B cell (primary cell): ENCODE measurements around the gene MMGT1. TPM values are rescaled to one million over a fixed set of nuclear protein-coding genes. Genes with fewer than 3 reads are reported as not detected.

ENCODE experiments used
- ATAC-seq: fragments of 200-7000 bp; cut with Tn5 transposase; one replicate; pipeline ENCODE4 v1.10.0; 2021; ENCODE audit warnings: low read depth, mild to moderate bottlenecking, moderate number of reproducible peaks, moderate library complexity
- CTCF ChIA-PET: fragments of 350-600 bp; sonication (Branson Sonifier 250); formaldehyde crosslinking; loops from one replicate; lab custom pipeline; 2021; ENCODE audit warnings: antibody characterized with exemption, inconsistent platforms; lab: Charles Lee
- POLR2A ChIA-PET: fragments of 350-600 bp; sonication (Branson Sonifier 250); formaldehyde crosslinking; loops from one replicate; lab custom pipeline; 2021; ENCODE audit warnings: antibody characterized with exemption; lab: Charles Lee
- DNase-seq: peaks from one replicate; pipeline ENCODE4 v3.0.0; 2013
- H2AFZ ChIP-seq: 2 replicates; pipeline ENCODE4 v1.6.1; 2012; ENCODE audit warnings: mild to moderate bottlenecking, low read depth, low read length; ENCODE audit not compliant: insufficient read depth, poor library complexity, severe bottlenecking
- H3K27ac ChIP-seq, 2 donors: 1 replicate in 1 of 2; 2 replicates in 1 of 2; pipeline ENCODE4 v1.5.1; 2012 to 2013; ENCODE audit warnings: low read length in 2 of 2, mild to moderate bottlenecking in 2 of 2, moderate library complexity in 1 of 2
- H3K27me3 ChIP-seq, 4 experiments: fragments of 200-600 bp in 1 of 4; sonication (generic) in 1 of 4; replicated peaks in 1 of 4; 1 replicate in 2 of 4; 2 replicates in 2 of 4; pipeline versions ENCODE4 v1.6.1 to v1.7.0; 2013 to 2016; ENCODE audit warnings: low read length in 3 of 4, mild to moderate bottlenecking in 2 of 4, mixed read lengths in 1 of 4, moderate library complexity in 1 of 4; ENCODE audit not compliant: insufficient read depth in 4 of 4, control insufficient read depth in 3 of 4; ENCODE audit errors: control extremely low read depth in 1 of 4
- H3K36me3 ChIP-seq, 2 experiments: replicated peaks in 1 of 2; 1 replicate in 1 of 2; 2 replicates in 1 of 2; pipeline versions ENCODE4 v1.6.1 to v1.7.1; 2013; ENCODE audit warnings: low read length in 1 of 2; ENCODE audit not compliant: insufficient read depth in 2 of 2, control insufficient read depth in 1 of 2; ENCODE audit errors: control extremely low read depth in 1 of 2, extremely low read depth in 1 of 2
- H3K4me1 ChIP-seq, 2 donors: fragments of 200-600 bp in 1 of 2; sonication (generic) in 1 of 2; 1 replicate in 1 of 2; 2 replicates in 1 of 2; pipeline versions ENCODE4 v1.5.1 to v1.6.1; 2013 to 2017; ENCODE audit warnings: low read length in 2 of 2; ENCODE audit not compliant: control insufficient read depth in 2 of 2, insufficient read depth in 2 of 2
- H3K4me2 ChIP-seq: replicated peaks from 2 replicates; pipeline ENCODE3; 2012; ENCODE audit warnings: mild to moderate bottlenecking, low read depth, low read length; ENCODE audit not compliant: poor library complexity, severe bottlenecking
- H3K4me3 ChIP-seq, 5 experiments: fragments of 200-600 bp in 1 of 5; sonication (generic) in 1 of 5; 1 replicate in 3 of 5; 2 replicates in 2 of 5; pipeline versions ENCODE4 v1.5.1 to v1.7.0; 2011 to 2016; ENCODE audit warnings: low read length in 4 of 5, mild to moderate bottlenecking in 4 of 5, low read depth in 2 of 5, control low read depth in 1 of 5, moderate library complexity in 1 of 5; ENCODE audit not compliant: insufficient read depth in 1 of 5; ENCODE audit errors: control extremely low read depth in 1 of 5, extremely low read depth in 1 of 5
- H3K79me2 ChIP-seq: fragments of 200-600 bp; sonication (generic); one replicate; pipeline ENCODE4 v1.6.0; 2016; ENCODE audit warnings: low read length; ENCODE audit not compliant: control insufficient read depth, insufficient read depth
- H3K9ac ChIP-seq: fragments of 200-600 bp; sonication (generic); 2 replicates; pipeline ENCODE4 v1.6.1; 2017; ENCODE audit warnings: mild to moderate bottlenecking, low read length, moderate library complexity
- H3K9me3 ChIP-seq, 3 donors: one replicate each; pipeline versions ENCODE4 v1.6.1 to v1.7.1; 2013; ENCODE audit warnings: low read length in 2 of 3; ENCODE audit not compliant: control insufficient read depth in 2 of 3, insufficient read depth in 1 of 3; ENCODE audit errors: control extremely low read depth in 1 of 3
- H4K20me1 ChIP-seq: 2 replicates; pipeline ENCODE4 v1.6.0; 2012; ENCODE audit warnings: mild to moderate bottlenecking, low read length; ENCODE audit not compliant: insufficient read depth, control insufficient read depth, poor library complexity, severe bottlenecking
- H3K27ac Mint-ChIP-seq: one replicate; pipeline ENCODE4 v1.8.0; 2021; ENCODE audit warnings: mixed read lengths
- H3K27me3 Mint-ChIP-seq: one replicate; pipeline ENCODE4 v1.8.0; 2021; ENCODE audit warnings: mixed read lengths
- H3K4me1 Mint-ChIP-seq: one replicate; pipeline ENCODE4 v1.8.0; 2021; ENCODE audit warnings: mixed read lengths
- H3K4me3 Mint-ChIP-seq: one replicate; pipeline ENCODE4 v1.8.0; 2021; ENCODE audit warnings: mixed read lengths
- H3K9me3 Mint-ChIP-seq: one replicate; pipeline ENCODE4 v1.8.0; 2022; ENCODE audit warnings: mixed read lengths; ENCODE audit not compliant: insufficient read depth
- EZH2 ChIP-seq: IDR thresholded peaks from 2 replicates; pipeline ENCODE4 v1.6.1; 2012; ENCODE audit warnings: borderline replicate concordance, low read depth, mild to moderate bottlenecking, moderate library complexity, low read length; ENCODE audit not compliant: insufficient read depth, poor library complexity, severe bottlenecking
- whole genome bisulfite sequencing: methylation state at CpG from one replicate; pipeline ENCODE4 v1.1.5; 2013; ENCODE audit warnings: missing lambda C conversion rate; ENCODE audit not compliant: insufficient coverage; 5-methylcytosine and 5-hydroxymethylcytosine counted together
- intact Hi-C: fragments of 100-400 bp; cut with micrococcal nuclease; formaldehyde crosslinking; loops from one replicate; pipeline ENCODE4 v1.10.0; 2022
- polyA plus RNA-seq: library from polyadenylated mRNA; depleted of rRNA; stranded (reverse); fragments of >200 nt; gene quantifications from 2 replicates; pipeline ENCODE4 v1.2.3, GENCODE V29; 2012
- total RNA-seq, 2 donors: library from RNA; stranded (reverse); fragments of 120-200 nt in 1 of 2; gene quantifications; 1 replicate in 1 of 2; 2 replicates in 1 of 2; pipeline versions ENCODE4 v1.2.3 to v1.2.4, GENCODE V29; 2013 to 2022
- TF ChIP-seq, protein P1 (sequence below): fragments of 200-600 bp; IDR thresholded peaks from one replicate; pipeline ENCODE4 v1.8.0; 2022; ENCODE audit warnings: antibody characterized with exemption, mild to moderate bottlenecking

Gene MMGT1
- total and polyA plus RNA-seq, 2 donors (not counting 1 experiment from before 2014, with no cell fraction given) = 7.9 to 25.1 TPM

DNA sequence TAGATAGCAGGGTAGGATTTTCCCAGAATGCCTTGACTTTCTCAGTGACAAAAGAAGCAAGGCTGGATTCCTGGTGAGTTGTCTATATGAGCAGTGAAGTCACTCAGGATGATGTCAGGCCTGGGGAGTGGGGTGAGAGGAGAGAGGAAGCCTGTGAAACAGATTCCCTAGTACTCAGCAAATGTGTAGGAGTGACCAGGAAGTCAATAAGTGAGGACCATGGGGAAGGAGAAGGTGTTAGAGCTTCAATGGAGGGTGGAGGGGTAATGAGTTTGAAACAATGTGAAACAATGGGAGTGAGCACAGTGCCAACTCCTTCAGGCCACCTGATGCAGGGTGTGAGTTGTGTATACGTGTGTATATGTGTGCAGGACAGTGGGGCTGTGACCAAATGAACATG lies 9.1 kb upstream of the MMGT1 start:
- Histone ChIP-seq H2AFZ (peak overlapping the region; percentile 85), H3K9ac (no peak overlapping the region), H3K4me2 (peak overlapping the region; percentile 80), H3K27ac (no peak overlapping the region), H3K4me3 (no peak overlapping the region), H3K9me3 (no peaks in the 10 kb centered on the region), H3K79me2 (peaks cover 5% of the 10 kb centered on the region), H3K36me3 (no peaks in the 10 kb centered on the region), H4K20me1 (no peaks in the 10 kb centered on the region), H3K4me1 (peaks cover 23 to 33% of the 10 kb centered on the region in 2 donors), H3K27me3 (no peaks in the 10 kb centered on the region)
- H3K27ac Mint-ChIP-seq = peak overlapping the region; percentile 62
- no CpG with 5 or more reads among the region's 1 CpG for WGBS
- intact Hi-C loops = no loop called here
- DNase-seq = no peak
- no peak for TF ChIP-seq EZH2
- TF ChIP-seq, protein P1, sequence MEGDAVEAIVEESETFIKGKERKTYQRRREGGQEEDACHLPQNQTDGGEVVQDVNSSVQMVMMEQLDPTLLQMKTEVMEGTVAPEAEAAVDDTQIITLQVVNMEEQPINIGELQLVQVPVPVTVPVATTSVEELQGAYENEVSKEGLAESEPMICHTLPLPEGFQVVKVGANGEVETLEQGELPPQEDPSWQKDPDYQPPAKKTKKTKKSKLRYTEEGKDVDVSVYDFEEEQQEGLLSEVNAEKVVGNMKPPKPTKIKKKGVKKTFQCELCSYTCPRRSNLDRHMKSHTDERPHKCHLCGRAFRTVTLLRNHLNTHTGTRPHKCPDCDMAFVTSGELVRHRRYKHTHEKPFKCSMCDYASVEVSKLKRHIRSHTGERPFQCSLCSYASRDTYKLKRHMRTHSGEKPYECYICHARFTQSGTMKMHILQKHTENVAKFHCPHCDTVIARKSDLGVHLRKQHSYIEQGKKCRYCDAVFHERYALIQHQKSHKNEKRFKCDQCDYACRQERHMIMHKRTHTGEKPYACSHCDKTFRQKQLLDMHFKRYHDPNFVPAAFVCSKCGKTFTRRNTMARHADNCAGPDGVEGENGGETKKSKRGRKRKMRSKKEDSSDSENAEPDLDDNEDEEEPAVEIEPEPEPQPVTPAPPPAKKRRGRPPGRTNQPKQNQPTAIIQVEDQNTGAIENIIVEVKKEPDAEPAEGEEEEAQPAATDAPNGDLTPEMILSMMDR = no peak
- ATAC-seq = no peak
- peaks cover 41% of the 10 kb centered on the region for H3K4me1 Mint-ChIP-seq
- H3K9me3 Mint-ChIP-seq = no peaks in the 10 kb centered on the region
- ChIA-PET POLR2A (no interaction called here), CTCF (no interaction called here)
- no peaks in the 10 kb centered on the region for H3K27me3 Mint-ChIP-seq
- peak overlapping the region; percentile 91 for H3K4me3 Mint-ChIP-seq

DNA sequence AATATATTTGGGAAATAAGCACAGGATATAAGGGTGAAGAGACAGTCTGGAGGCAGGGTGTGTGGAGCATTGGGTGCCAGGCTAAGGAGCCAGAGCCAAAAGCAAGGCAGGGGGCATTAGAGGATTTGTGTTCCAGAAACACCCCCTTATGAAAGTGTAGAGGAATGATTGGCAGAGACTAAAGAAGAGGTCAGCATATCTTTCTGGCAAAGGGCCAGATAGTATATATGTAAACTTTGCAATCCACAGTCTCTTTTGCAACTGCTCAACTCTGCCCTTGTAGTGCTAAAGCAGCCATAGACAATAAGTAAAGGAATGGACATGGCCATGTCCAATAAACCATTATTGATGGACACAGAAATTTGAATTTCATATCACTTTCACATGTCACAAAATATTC lies 7.9 kb upstream of the MMGT1 start:
- Mint-ChIP-seq H3K4me1 (peaks cover 34% of the 10 kb centered on the region), H3K27me3 (no peaks in the 10 kb centered on the region), H3K27ac (peak overlapping the region; percentile 6), H3K9me3 (no peaks in the 10 kb centered on the region), H3K4me3 (no peak overlapping the region)
- ATAC-seq (no peak), DNase-seq (no peak)
- H2AFZ ChIP-seq = no peak overlapping the region
- no peak overlapping the region for H3K4me3 ChIP-seq
- no peaks in the 10 kb centered on the region for H3K9me3 ChIP-seq
- ChIA-PET POLR2A (no interaction called here), CTCF (no interaction called here)
- H3K4me2 ChIP-seq = no peak overlapping the region
- no peaks in the 10 kb centered on the region for H3K36me3 ChIP-seq
- TF ChIP-seq EZH2 = no peak
- TF ChIP-seq, protein P1 = no peak
- no peaks in the 10 kb centered on the region for H4K20me1 ChIP-seq
- no peak overlapping the region for H3K9ac ChIP-seq
- H3K4me1 ChIP-seq = peaks cover 23 to 30% of the 10 kb centered on the region in 2 donors
- peaks cover 5% of the 10 kb centered on the region for H3K79me2 ChIP-seq
- H3K27me3 ChIP-seq = no peaks in the 10 kb centered on the region
- intact Hi-C loops = no loop called here
- no peak overlapping the region for H3K27ac ChIP-seq
